CD4-positive, CD25-positive, alpha-beta regulatory T cell (primary cell): Measurements from ENCODE around the gene SDC4. TPM values are rescaled to one million over a fixed set of nuclear protein-coding genes. Genes with fewer than 3 reads are reported as not detected.

Experiments used
- ATAC-seq, 2 donors: fragments of 150-1000 bp; cut with Tn5 transposase; one replicate each; pipeline ENCODE4 v1.10.0; 2021; ENCODE audit warnings: low read depth in 2 of 2, moderate number of reproducible peaks in 2 of 2, moderate library complexity in 1 of 2
- DNase-seq, 3 donors: peaks; one replicate each; pipeline versions ENCODE4 v3.0.0 to v3.0.0-alpha.2; 2012 to 2022; ENCODE audit warnings: mixed read lengths in 1 of 3
- H3K27ac ChIP-seq: one replicate; pipeline ENCODE4 v1.7.0; 2013; ENCODE audit warnings: mild to moderate bottlenecking, low read length; ENCODE audit not compliant: insufficient read depth, poor library complexity, severe bottlenecking
- H3K27me3 ChIP-seq: one replicate; pipeline ENCODE4 v1.7.0; 2013; ENCODE audit warnings: low read length; ENCODE audit not compliant: control insufficient read depth, insufficient read depth
- H3K36me3 ChIP-seq: one replicate; pipeline ENCODE4 v1.7.0; 2013; ENCODE audit warnings: mild to moderate bottlenecking, low read length, moderate library complexity; ENCODE audit not compliant: control insufficient read depth, insufficient read depth
- H3K4me1 ChIP-seq: 2 replicates; pipeline ENCODE4 v1.7.0; 2013; ENCODE audit warnings: mild to moderate bottlenecking, low read length; ENCODE audit not compliant: insufficient read depth, control insufficient read depth, poor library complexity, severe bottlenecking
- H3K4me3 ChIP-seq: one replicate; pipeline ENCODE4 v1.7.0; 2013; ENCODE audit warnings: low read depth, mild to moderate bottlenecking, low read length, moderate library complexity
- H3K9me3 ChIP-seq, 2 experiments: 1 replicate in 1 of 2; 2 replicates in 1 of 2; pipeline ENCODE4 v1.7.0; 2013; ENCODE audit warnings: low read length in 2 of 2, mild to moderate bottlenecking in 1 of 2, moderate library complexity in 1 of 2; ENCODE audit not compliant: control insufficient read depth in 2 of 2
- H3K27ac Mint-ChIP-seq, 3 donors: one replicate each; pipeline ENCODE4 v1.8.0; 2020 to 2022; ENCODE audit warnings: mild to moderate bottlenecking in 3 of 3, mixed read lengths in 3 of 3, moderate library complexity in 2 of 3
- H3K27me3 Mint-ChIP-seq: one replicate; pipeline ENCODE4 v1.8.0; 2022; ENCODE audit warnings: mild to moderate bottlenecking, mixed read lengths
- H3K36me3 Mint-ChIP-seq: one replicate; pipeline ENCODE4 v1.8.0; 2020; ENCODE audit warnings: mixed read lengths
- H3K4me1 Mint-ChIP-seq, 4 donors: one replicate each; pipeline ENCODE4 v1.8.0; 2020 to 2022; ENCODE audit warnings: mixed read lengths in 4 of 4, mild to moderate bottlenecking in 1 of 4
- H3K4me3 Mint-ChIP-seq, 4 donors: one replicate each; pipeline ENCODE4 v1.8.0; 2020 to 2022; ENCODE audit warnings: mild to moderate bottlenecking in 4 of 4, mixed read lengths in 4 of 4, moderate library complexity in 3 of 4
- H3K9me3 Mint-ChIP-seq, 7 donors: one replicate each; pipeline ENCODE4 v1.8.0; 2020 to 2022; ENCODE audit warnings: mixed read lengths in 7 of 7, mild to moderate bottlenecking in 3 of 7, moderate library complexity in 2 of 7
- polyA plus RNA-seq, 4 donors: library from polyadenylated mRNA; unstranded; fragments of 300-500 nt; fragmentation: Illumina TruSeq; gene quantifications; one replicate each; pipeline ENCODE4 v1.2.3, GENCODE V29; 2021
- total RNA-seq: library from RNA; stranded (reverse); gene quantifications from one replicate; pipeline ENCODE4 v1.2.3, GENCODE V29; 2022

Gene SDC4
- total and polyA plus RNA-seq, 5 donors from 2014 or later, result 2.2 to 8.2 (median 4.1) TPM

DNA sequence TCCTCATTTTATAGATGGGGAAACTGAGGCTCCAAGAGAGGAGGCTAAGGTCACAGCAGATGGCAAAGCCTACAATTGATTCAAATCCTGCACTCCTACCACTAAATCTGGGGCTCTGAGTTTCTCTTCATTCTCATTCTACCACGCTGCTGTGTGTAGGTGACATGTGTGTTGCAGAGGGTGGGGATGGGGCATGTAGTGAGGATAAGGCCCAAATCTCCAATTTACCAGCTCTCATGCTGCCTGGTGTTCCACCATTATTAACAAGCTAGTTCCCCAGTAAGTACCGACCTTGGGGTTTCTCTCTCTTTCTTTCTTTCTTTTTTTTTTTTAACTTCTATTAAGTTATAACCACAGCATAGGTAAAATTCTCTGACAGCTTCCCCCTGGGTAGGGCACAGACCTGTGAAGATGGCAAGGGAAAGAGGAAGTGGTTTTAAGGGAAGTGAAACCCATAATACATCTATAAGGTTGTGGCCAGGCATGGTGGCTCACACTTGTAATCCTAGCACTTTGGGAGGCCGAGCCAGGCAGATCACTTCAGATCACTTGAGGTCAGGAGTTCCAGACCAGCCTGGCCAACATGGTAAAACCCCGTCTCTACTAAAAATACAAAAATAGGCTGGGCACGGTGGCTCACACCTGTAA is 27.2 kb downstream of the SDC4 start:
- DNase-seq (peak in 2 of 3 donors; percentile 11 to 78), ATAC-seq (peak; percentile 58 to 66)
- Mint-ChIP-seq H3K36me3 (no peaks in the 10 kb centered on the region), H3K4me1 (peaks cover 8 to 27% (median 15%) of the 10 kb centered on the region in 4 donors), H3K4me3 (peak overlapping the region in 2 of 4 donors; percentile 15 to 36), H3K27me3 (peaks cover 5% of the 10 kb centered on the region), H3K9me3 (no peaks in the 10 kb centered on the region), H3K27ac (peak overlapping the region; percentile 63 to 78 (median 72))
- Histone ChIP-seq H3K4me3 (no peak overlapping the region), H3K4me1 (peaks cover 15% of the 10 kb centered on the region), H3K27me3 (no peaks in the 10 kb centered on the region), H3K27ac (no peak overlapping the region), H3K9me3 (no peaks in the 10 kb centered on the region), H3K36me3 (no peaks in the 10 kb centered on the region)

GRCh38 chr20:45318948-45319347 is 29.3 kb downstream of the SDC4 start:
- Histone ChIP-seq H3K4me3 (no peak overlapping the region), H3K27ac (no peak overlapping the region), H3K36me3 (no peaks in the 10 kb centered on the region), H3K4me1 (peaks cover 15% of the 10 kb centered on the region), H3K27me3 (peaks cover 4% of the 10 kb centered on the region), H3K9me3 (no peaks in the 10 kb centered on the region)
- H3K9me3 Mint-ChIP-seq, result no peaks in the 10 kb centered on the region
- H3K36me3 Mint-ChIP-seq, result no peaks in the 10 kb centered on the region
- peak overlapping the region in 1 of 4 donors; percentile 17 for H3K4me3 Mint-ChIP-seq
- no peak for DNase-seq
- ATAC-seq, result no peak
- peak overlapping the region in 1 of 3 donors; percentile 84 for H3K27ac Mint-ChIP-seq
- peaks cover 21% of the 10 kb centered on the region for H3K27me3 Mint-ChIP-seq
- peaks cover 8 to 27% (median 15%) of the 10 kb centered on the region in 4 donors for H3K4me1 Mint-ChIP-seq

DNA sequence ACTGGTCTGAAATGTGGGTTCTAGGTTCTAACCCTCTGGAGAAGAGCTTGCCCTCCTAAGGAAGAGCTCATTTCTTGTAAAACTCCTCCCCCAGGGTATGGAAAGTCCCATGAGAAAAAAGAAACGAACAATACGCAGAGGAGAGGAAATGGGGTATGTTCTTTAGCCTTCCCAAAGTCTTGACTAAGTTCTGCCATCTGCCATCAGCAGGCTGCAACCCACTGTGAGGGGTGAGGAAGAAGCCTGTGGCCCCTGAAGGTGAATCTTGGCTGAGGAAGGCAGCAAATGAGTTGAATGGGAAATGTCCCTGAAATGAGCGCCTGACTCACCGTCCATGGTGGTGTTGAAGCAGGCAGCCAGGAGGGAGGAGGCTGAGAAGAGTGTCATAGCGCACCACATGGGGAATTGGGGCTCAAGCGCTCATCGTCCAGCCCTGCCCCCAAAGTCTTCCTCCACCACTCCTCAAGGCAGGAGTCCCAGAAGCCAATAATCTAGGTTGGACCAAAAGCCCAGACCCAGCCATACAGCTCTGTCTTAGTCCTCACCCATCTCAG is 29.8 kb downstream of the SDC4 start:
- Mint-ChIP-seq H3K36me3 (no peaks in the 10 kb centered on the region), H3K4me1 (peaks cover 8 to 27% (median 15%) of the 10 kb centered on the region in 4 donors), H3K9me3 (no peaks in the 10 kb centered on the region), H3K27ac (no peak overlapping the region), H3K27me3 (peaks cover 23% of the 10 kb centered on the region), H3K4me3 (no peak overlapping the region)
- H3K4me3 ChIP-seq, result no peak overlapping the region
- H3K9me3 ChIP-seq, result no peaks in the 10 kb centered on the region
- no peak overlapping the region for H3K27ac ChIP-seq
- H3K27me3 ChIP-seq, result peaks cover 4% of the 10 kb centered on the region
- DNase-seq, result no peak
- no peaks in the 10 kb centered on the region for H3K36me3 ChIP-seq
- ATAC-seq, result no peak
- H3K4me1 ChIP-seq, result peaks cover 15% of the 10 kb centered on the region

DNA sequence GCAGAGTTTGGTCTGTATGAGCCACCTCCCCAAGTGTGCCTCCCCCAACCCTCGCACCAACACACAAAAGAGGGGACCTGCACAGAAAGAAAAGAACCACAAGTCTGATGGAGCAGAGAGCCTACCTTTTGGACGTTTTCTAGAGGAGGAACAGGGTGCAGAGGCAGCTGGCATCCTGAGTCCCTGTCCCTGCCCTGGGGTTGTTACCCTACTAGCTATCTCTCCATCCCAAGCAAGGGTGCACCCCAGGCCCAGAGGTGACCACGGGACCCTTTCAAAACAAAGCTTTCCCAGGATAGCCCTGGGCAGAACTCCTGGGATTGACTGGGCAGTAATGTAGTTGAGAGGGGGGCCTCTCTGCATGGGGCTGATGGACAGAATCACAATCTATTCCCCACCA is 30.4 kb downstream of the SDC4 start:
- Mint-ChIP-seq H3K27ac (no peak overlapping the region), H3K4me3 (no peak overlapping the region), H3K36me3 (no peaks in the 10 kb centered on the region), H3K9me3 (no peaks in the 10 kb centered on the region), H3K4me1 (peaks cover 8 to 27% (median 15%) of the 10 kb centered on the region in 4 donors), H3K27me3 (peaks cover 25% of the 10 kb centered on the region)
- no peak overlapping the region for H3K4me3 ChIP-seq
- H3K27me3 ChIP-seq, result peaks cover 4% of the 10 kb centered on the region
- H3K27ac ChIP-seq, result no peak overlapping the region
- peaks cover 15% of the 10 kb centered on the region for H3K4me1 ChIP-seq
- no peaks in the 10 kb centered on the region for H3K9me3 ChIP-seq
- no peaks in the 10 kb centered on the region for H3K36me3 ChIP-seq
- no peak for ATAC-seq
- no peak for DNase-seq

GRCh38 chr20:45316150-45317080 is 31.8 kb downstream of the SDC4 start:
- H3K9me3 Mint-ChIP-seq, result no peaks in the 10 kb centered on the region
- peak overlapping the region in 1 of 3 donors; percentile 70 for H3K27ac Mint-ChIP-seq
- Histone ChIP-seq H3K4me1 (peaks cover 21% of the 10 kb centered on the region), H3K9me3 (no peaks in the 10 kb centered on the region), H3K27ac (no peak overlapping the region), H3K36me3 (no peaks in the 10 kb centered on the region), H3K27me3 (peaks cover 4% of the 10 kb centered on the region), H3K4me3 (no peak overlapping the region)
- ATAC-seq (no peak), DNase-seq (no peak)
- H3K4me3 Mint-ChIP-seq, result no peak overlapping the region
- peaks cover 8 to 25% (median 15%) of the 10 kb centered on the region in 4 donors for H3K4me1 Mint-ChIP-seq
- peaks cover 26% of the 10 kb centered on the region for H3K27me3 Mint-ChIP-seq
- no peaks in the 10 kb centered on the region for H3K36me3 Mint-ChIP-seq

DNA sequence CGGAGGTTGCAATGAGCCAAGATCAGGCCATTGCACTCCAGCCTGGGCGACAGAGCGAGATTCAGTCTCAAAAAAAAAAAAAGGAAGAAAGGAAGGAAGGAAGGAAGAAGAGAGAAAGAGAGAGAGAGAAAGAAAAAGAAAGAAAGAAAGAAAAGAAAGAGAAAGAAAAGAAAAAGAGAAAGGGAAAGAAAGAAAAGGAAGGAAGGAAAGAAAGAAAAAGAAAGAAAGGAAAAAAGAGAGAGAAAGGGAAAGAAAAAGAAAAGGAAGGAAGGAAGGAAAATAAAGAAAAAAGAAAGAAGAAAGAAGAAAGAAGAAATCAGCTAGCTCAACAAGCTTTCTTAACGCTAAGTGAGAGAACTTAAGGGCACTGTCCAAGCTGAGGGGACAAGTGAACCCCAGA is 32.6 kb downstream of the SDC4 start:
- Mint-ChIP-seq H3K4me3 (no peak overlapping the region), H3K36me3 (peaks cover 4% of the 10 kb centered on the region), H3K4me1 (peaks cover 2 to 23% (median 11%) of the 10 kb centered on the region in 4 donors), H3K9me3 (peaks cover 0 to 1% (median 0%) of the 10 kb centered on the region in 7 donors), H3K27ac (no peak overlapping the region), H3K27me3 (peaks cover 33% of the 10 kb centered on the region)
- H3K27me3 ChIP-seq, result peaks cover 4% of the 10 kb centered on the region
- no peak overlapping the region for H3K4me3 ChIP-seq
- no peak overlapping the region for H3K27ac ChIP-seq
- H3K36me3 ChIP-seq, result no peaks in the 10 kb centered on the region
- H3K4me1 ChIP-seq, result peaks cover 14% of the 10 kb centered on the region
- no peaks in the 10 kb centered on the region for H3K9me3 ChIP-seq
- no peak for ATAC-seq
- DNase-seq, result no peak

DNA sequence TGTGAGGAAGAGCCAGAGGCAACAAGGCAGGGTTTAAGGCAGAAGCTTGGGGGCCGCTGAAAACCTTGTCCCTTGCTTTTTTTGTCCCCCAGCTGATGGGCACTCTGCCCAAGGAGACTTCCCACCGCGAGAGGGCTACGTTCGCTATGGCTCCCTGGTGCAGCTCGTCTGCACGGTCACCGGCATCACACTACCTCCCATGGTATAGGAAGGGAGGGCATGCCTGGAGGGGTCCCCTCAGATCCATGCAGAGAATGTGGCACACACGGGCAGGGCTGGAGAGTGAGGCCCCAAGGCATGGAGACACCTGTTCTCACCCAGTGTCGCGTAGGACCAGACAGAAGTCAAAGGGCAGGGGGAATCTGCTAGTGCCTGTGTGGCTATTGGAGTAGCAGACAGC is 34.3 kb downstream of the SDC4 start:
- Mint-ChIP-seq H3K4me3 (no peak overlapping the region), H3K4me1 (peaks cover 0 to 15% (median 4%) of the 10 kb centered on the region in 4 donors), H3K27me3 (peaks cover 45% of the 10 kb centered on the region), H3K27ac (no peak overlapping the region), H3K36me3 (peaks cover 8% of the 10 kb centered on the region), H3K9me3 (peaks cover 0 to 2% (median 0%) of the 10 kb centered on the region in 7 donors)
- Histone ChIP-seq H3K36me3 (no peaks in the 10 kb centered on the region), H3K4me1 (peaks cover 7% of the 10 kb centered on the region), H3K4me3 (no peak overlapping the region), H3K9me3 (no peaks in the 10 kb centered on the region), H3K27ac (no peak overlapping the region), H3K27me3 (peaks cover 4% of the 10 kb centered on the region)
- ATAC-seq (no peak), DNase-seq (no peak)
